ENCODE data around the gene PSMB11.

The PSMB11 gene

DNA sequence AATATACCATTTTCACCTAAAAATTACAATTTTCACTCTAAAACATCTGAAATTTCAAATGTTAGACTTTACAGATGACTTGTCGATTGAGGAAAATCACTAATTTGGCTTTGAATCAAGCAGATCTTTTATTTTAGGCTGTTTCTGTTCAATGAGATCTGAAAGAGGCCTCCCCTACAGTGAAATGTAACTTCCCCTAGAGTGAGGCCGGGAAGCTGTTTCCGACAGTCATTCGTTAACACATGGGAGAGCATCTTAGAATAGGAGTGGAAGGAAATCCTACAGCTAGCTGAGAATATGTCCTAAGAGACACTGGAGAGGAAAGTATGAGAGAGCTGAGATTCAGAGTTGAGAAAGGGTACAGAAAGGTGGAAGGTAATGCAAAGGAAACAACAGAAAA, 26.4 kb upstream of the PSMB11 start:
- no peak for DNase-seq

DNA sequence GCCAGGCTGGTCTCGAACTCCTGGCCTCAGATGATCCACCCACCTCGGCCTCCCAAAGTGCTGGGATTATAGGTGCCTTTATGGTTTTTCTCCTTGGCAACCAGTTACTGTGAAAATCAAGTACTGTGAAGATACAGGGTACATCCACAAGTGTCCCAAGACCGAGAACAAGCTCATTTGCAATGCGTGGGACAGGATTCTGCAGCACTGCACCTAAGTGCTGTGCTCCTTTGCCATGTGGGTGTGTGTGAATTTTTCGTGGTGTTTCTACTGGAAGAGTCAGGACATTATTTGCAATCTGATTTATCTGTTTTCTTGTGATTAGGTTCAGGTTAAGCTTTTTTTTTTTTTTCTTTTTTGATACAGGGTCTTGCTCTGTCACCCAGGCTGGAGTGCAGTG, 24.9 kb upstream of the PSMB11 start:
- no peak for DNase-seq

DNA sequence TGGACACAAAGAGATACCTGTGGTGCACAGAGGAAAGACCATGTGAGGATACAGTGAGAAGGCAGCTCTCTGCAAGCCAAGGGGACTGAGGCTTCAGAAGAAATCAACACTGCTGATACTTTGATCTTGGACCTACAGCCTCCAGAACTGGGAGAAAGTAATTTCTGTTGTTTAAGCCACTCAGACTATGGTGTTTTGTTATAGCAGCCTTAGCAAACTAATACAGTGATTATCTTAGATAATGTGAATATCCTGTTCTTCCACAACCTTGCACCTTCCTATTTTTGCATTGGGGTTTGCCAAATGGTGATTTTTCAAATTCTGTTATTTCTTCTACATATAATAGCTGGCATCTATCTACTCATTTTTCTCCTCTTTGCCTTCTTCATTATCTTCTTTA, 23.9 kb upstream of the PSMB11 start:
- DNase-seq: no peak

DNA sequence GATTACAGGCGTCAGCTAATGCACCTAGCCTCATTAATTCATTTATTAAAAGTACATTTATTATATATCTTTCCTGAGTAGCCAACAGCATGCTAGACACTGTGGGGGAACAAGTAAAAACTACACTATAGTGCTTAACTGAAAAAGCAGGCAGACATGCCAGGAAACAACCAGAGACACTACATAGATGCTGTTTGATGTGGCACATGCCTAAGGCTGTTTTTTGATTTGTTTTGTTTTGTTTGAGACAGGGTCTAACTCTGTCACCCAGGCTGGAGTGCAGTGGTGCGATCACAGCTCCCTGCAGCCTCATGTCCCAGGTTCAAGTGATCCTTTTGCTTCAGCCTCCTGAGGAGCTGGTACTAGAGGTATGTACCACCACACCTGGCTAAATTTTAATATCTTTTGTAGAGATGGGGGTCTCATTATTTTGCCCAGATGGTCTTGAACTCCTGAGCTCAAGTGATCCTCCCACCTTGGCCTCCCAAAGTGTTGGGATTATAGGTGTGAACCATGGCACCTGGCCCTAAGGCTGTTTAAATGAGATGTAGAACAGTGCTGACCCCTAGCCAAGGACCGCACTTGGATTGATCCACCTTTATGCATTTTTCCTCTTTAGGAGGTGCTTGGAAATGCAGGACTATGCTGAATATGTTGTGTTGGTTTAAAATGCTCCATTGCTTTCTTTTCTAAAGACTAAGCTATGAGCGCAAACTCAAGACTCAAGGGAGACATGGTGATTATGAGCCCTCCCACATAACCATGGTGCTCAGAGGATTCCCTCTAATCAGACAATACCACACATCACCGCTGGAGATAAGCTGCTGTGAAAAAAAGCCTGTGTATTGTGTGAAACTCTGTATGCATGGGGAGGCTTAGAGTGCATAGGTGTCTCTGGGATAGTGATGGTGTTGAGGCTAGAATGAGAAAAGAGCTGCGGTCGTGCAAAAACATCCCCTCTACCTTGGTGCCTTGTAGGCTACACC, 21.6 kb upstream of the PSMB11 start:
- peak in 1 of 2 donors; percentile 3 for DNase-seq

DNA sequence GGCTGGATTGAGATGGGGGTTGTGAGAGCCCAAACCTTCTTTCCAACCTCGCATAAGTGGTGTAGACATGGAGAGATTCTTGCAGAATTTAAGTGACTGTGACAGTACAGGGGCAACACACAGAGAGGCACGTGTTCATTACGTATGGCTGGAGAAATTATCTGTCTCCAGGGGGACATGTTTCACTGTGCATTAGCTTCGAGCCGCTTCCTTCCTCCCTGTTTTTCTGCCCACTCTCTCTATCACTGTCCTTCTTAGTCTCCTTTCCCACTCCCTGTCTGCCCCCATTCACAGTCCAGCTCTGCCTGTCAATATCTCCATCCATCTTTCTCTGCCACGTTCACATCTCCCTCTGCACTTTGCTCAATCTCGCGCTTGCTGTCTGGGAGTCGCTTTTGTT, 20.6 kb upstream of the PSMB11 start:
- no peak for DNase-seq

DNA sequence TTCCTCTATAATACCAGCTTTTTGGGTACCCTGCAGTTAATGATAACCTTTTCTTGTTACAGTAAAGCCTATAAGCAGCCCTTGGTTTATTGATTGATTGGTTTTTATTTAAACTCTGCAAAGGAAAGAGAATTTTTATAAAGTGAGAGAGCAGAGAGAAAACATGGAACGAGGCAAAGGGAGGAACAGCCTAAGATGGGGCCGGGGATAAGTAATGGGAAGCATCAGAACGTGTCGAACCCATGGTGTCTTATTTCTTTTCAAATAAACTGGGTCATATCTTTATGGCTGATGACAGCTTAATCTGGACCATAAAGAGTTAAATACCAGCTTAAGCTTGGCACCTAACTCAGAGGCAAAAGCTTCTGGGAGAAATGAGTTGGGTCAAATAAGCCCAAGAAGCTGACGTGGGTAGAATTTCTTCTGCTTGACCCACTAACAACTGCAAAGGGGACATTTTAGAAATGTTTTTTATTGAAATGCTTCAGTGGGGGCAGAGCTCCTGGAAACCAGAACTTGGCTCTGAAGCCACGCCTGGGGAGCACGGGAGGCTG, 20.0 kb upstream of the PSMB11 start:
- no peak for DNase-seq

DNA sequence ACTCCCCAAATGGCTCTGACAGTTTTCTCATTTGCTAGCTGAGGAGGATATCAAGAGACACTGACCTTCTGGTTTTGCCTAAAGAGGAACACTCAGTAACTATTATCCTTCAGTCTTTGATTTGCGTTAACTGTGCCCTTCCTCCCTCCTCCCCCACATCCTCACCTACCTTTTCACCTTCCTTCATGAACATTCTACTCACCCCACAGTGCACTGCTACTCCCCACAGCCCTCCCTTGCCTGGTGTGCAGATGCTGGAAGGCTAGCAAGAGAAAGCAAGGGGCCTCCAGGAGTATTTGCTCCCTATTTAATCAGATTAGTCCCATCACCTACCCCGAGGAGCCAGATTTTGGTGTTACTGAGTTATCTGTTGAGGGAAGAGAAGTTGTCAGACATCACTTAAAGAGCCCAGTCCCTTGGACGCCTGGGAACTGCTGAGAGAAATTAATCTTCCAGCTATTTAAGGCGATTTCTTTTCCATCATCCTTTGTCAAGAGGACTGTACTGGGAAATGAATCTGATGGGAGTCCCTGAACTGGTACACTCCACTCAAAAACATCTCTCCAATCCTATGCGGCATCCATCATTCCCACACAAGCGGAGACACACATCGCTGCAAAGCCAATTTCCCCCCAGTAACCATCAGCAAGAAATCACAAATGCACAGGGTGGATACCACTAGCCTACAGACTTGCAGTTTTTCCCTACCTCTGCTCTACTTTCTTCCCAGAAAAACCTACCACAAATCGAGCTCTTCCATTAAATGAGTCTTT, 18.8 kb upstream of the PSMB11 start:
- DNase-seq: no peak

DNA sequence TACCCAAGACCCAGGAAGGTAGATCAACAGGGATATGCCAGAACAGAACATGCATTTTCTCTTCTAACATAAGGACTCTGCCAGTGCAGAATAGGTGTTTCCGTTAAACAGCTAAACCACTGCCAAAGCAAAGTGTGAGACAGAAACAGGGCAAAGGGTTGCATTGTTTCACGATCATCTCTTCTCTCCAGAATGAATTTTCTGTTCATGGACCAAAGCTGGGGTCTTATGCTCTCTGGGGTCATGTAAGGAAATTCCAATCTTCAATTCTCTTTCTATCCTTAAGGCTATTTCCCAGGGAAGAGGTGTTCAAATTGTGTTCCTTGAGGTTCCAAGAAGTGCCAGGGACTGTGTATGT, 18.2 kb upstream of the PSMB11 start:
- no peak for DNase-seq

DNA sequence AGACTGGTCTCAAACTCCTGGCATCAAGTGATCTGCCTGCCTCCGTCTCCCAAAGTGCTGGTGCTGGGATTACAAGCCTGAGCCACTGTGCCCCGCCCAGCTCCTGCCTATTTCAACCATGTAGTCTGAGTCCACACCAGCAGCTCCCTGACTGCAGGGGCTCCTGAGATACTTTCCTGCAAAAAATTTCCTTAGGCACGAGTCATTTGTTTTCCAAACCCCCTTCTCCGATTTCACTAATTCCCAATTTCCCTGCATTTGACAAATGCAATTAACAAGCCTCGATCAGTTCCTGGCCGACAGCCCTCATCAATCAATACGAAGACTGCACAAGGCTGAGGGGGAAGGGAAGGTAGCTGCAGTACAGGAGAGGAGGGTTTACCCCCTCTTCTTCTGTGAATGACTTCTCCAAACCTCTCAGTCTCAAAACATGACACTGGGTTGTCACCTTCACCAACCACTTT, 17.4 kb upstream of the PSMB11 start:
- DNase-seq: no peak

DNA sequence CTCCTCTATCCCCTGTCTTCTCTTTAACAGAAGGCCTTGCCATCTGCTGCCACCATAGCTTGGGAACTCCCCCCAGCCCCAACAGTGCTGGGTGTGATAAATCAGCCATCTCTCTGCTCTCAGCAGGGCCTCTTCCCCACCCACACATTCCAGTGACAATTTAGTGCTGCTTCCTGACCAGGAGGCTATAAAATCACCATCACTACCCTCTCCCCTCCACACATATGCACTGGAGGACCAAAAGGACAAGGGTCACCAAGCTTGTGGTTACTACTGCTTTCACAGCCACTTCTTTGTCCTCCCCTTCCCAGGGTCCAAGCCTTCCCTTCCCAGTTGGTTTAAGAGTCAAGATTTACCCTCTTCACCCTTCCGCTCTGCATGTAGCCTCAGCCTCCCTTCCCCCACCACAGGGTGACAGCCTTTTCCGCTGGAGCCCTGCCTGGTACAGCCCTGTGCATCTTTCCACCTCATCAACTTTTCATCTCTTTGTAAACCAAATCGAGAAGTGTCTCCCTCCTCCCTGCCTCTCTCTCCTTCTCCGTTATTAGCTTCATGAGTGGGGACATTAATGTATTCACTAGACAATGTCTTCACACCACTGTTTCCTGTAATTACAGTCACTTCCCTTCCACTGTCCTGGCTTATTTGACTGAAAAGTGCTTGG, 16.7 kb upstream of the PSMB11 start:
- DNase-seq: no peak

DNA sequence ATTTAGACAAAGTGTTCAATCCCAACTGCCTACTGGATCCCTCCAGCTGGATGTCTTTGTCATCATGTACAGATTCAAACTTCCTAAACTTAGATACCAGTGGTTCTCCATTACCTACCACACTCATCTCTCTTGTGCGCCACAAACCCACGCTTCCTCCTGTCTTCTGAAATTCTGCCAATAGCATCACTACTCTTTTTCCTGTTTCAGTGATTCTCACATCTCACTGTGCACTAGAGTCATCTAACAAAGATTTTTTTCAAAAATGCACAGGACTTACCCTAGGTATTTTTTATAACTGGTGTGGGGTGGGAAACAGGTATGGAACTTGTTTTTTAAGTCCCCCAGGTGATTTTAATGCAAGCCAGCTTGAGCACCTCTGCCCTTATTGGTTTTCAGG, 13.2 kb upstream of the PSMB11 start:
- DNase-seq: peak in 1 of 2 donors; percentile 43

DNA sequence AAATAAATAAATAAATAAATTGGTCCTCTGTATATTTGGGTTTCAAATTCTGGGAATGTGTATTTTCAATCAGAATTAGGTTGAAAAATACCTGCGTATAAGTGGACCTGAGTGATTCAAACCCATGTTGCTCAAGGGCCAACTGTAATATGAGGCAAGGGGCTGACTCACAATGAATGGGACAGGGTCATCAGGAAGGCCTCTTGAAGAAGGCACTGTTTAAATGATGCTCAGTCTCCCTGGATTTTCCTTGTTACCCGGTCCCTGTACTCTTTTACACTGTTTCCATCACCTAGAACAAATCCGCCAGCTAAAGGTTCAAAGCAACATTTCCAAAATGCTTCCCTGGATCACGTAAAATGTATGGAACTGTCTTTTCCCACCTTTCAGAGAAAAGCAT, 11.1 kb upstream of the PSMB11 start:
- no peak for DNase-seq

DNA sequence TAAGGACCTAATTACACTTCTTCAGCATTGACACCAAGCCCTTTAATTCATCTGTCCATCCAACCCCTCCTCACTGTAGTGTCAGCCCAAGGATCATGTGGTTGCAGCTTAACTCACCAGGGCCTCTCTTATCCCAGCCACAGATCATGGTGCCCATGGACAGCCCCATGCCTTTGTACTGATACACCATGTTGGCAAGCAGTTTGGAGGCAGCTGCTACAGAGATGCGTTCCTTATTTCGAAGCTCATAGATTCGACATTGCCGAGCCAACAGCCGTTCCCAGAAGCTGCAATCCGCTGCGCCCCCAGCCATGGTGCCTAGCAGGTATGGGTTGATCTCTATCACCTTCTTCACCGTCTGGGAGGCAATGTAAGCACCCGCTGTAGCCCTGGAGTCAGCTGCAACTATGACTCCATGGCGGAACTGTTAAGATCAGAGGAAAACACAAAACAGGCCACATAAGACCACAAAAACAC, 8.7 kb upstream of the PSMB11 start:
- no peak for DNase-seq

DNA sequence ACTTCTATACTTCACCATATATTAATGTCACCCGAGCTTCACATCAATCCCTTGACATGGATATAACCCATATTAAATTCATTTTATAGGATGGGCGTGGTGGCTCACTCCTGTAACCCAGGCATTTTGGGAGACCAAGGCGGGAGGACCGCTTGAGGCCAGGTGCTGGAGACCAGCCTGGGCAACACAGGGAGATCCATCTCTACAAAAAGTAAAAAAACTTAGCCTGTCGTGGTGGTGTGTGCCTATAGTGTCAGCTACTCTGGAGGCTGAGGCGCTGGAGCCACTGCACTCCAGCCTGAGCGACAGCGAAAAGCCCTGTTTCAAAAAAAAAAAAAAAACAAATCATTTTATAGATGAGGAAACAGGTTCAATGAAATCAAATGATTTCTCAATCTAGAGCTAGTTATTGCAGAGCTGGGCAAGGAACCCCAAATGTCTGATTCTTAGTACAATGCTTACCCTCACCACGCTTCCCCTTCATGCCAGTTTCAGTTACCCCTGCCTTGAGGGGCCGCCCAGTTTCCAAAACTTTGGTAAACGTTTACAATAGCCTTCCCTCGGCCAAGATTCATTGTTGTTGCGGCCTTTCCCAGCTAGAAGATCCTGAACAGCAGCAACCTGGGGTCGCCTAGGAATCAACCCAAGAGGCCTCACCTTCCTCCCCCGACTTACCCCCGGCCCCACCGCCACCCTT, 8.1 kb upstream of the PSMB11 start:
- DNase-seq: no peak

DNA sequence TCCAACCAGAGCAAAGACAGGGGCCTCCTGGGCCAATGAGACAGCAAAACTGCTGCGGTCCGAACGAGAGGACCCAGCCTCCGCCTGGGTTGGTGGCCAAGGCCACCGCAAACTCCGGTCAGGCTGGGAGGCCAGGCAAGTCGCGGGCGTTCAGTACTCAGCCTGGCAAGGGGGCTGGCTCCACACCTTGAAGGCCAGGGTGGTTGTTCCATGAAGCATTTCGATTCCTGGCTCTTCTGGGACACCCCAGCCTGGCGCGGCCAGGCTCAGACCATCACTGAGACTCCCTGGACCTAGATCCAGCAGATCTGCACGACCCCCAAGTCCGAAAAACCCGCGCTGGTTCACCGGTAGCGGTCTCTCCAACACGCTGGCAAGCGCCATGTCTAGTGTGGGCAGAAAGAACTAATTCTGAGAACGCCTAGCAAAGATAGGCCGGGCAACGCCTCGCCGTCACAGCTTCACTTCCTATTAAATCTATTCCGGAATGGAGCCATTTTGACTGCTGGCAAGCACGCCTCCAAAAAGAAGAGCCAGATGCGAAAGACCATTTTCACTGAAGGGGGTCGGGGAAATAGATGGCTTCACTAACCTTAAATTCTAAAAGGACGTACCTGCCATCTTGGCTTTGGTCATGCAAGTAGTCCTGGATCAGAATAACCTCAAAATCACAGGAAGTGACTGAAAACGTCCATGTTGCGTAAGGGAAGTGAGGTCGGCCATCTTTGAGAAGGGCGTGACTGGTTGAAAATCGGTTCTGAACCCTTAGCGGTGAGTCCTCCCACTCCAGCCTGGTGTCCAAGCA, 7.3 kb upstream of the PSMB11 start, which contains the start of gene PSMB5:
TSS of gene PSMB5 (minus strand) at position 403 of the 805 bp plus-strand sequence. CDS start at position 384, 19 bp downstream.
- peak; percentile 93 for DNase-seq

DNA sequence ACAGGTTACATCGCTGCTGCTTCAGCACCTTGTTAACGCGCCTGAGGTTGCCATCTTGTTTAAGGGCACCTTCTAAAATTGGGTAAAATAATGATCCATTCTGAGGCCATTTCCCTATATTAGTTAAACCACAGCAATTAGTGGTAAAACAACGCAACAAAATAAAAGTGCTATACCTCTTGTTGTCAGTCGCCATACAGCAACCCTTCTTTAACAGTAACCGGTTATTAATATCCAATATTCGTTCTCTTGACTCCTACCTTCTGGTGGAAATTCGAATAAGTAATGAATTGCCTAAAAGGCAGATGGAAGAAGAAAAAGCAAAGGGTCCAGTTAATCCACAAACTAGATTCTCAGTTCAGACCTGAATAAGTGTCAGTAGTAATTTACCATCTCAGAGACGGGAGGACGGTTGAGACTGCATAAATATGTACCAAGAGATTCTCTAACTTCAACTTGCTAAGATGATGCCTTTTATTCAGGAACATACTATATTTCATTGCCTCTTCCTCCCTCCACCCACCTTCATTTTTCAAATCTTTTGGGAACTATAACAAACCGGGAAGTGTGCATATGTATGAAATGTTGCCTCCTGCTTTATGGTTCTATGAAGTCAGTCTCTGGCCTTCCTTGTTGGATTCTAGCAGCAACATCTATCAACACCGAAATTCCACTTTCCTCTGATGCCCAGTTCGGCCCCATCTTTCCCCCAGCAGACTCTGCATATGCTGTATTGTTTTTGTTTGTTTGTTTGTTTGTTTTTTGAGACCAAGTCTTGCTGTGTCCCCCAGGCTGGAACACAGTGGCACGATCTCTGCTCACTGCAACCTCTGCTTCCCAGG, 6.5 kb upstream of the PSMB11 start:
- DNase-seq: no peak

DNA sequence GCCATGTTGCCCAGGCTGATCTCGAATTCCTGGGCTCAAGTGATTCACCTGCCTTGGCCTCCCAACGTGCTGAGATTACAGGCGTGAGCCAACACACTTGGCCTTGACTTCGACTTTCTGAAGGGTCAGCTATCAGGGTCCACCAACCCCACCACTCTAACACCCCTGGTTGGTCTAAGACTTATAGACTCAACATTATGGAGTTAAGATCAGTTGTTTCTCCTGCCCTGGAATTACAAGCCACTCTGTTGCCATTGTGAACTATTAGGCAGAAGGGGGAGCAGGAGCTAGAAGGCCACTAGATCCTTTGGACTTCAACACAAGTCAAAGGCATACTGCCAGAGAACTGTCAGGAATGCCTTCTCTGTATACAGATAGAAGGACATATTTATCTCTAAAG, 1.9 kb upstream of the PSMB11 start:
- no peak for DNase-seq

DNA sequence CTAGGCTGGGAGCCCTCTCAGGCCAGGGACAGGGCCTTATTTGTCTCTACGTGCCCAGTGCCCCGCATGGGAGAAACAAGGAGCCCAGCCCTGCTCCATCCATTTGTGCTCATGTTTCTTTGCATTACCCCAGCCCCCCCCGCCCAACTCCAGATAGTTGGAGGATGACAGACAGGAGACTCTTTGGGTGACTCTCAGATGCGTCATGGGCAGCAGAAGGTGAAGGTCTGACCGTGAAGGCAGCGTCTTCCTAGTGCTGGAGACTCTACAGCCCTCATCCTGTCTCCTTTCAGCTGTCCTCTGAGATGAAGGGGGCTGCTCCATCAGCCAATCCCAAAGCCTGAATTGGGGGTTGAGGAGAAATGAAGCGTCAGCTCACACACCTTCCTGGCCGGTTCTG, 283 bp upstream of the PSMB11 start:
- no peak for DNase-seq

DNA sequence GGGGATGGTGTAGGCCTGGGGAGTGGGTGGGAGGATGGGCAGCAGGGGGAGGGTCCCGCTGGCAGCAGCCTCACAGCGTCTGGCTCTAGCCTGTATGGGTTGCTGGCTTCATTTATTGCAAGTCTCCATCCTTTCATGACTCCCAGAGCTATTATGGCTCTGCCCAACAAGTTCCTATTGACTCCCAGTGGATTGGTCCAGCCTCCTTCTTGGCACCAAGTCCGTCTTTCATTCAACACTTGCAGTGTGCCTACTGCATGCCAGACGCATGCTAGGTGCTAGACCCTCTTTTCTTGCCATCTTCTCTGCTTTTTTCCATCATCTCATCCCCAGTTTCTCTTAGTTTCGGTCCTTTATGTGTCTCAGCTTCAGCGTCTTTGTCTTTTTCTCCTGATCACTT, 1.1 kb downstream of the PSMB11 start:
- DNase-seq: no peak

DNA sequence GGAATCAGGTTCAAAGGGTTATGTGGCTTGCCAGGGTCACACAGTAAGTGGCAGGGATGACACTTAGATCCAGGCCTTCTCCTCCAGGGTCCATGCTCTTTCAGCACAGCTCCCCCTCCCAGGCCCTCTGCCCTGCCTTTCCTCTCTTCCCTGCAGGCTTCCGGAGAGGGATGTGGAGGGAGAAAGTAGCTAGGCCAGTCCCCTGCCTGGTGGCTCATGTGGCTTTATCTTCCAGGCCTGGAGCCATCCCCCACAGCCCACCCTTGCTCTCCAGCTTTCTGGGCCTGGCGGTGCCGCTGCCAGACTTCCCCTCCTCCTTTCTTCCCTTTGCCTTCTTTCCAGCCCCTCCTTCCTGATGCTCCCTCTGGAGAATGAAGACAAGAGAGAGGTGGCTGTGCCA, 1.7 kb downstream of the PSMB11 start:
- DNase-seq: no peak

All from CD4-positive, alpha-beta T cell treated with Interleukin-1 beta for 1 hour (primary cell).